ENCODE measurements around the gene IQCB1. TPM values are rescaled to one million over a fixed set of nuclear protein-coding genes. Genes with fewer than 3 reads are reported as not detected.
"Not testable (repeated sequence)": the region's sequence is repeated elsewhere in the genome, so short reads cannot be mapped to it uniquely, and the experiment has no call there.

Gene IQCB1
- total RNA-seq, 2 experiments from 2014 or later = 30.2 to 34.7 TPM

GRCh38 chr3:121794264-121794983 lies 40.4 kb downstream of the IQCB1 start:
- CTCF ChIA-PET = no interaction called here
- ATAC-seq (no peak), DNase-seq (no peak)
- Mint-ChIP-seq H3K36me3 (peaks cover 34% of the 10 kb centered on the region), H3K4me1 (peaks cover 1% of the 10 kb centered on the region), H3K9me3 (ENCODE audit: low read depth) (no peaks in the 10 kb centered on the region), H3K27ac (no peak overlapping the region), H3K27me3 (no peaks in the 10 kb centered on the region), H3K4me3 (no peak overlapping the region)

- Mint-ChIP-seq H3K9me3 (ENCODE audit: low read depth) (no peaks in the 10 kb centered on the region), H3K27me3 (no peaks in the 10 kb centered on the region), H3K4me3 (no peak overlapping the region), H3K27ac (no peak overlapping the region), H3K4me1 (peaks cover 1% of the 10 kb centered on the region), H3K36me3 (peaks cover 45% of the 10 kb centered on the region)
- CTCF ChIA-PET = no interaction called here
- DNase-seq (no peak), ATAC-seq (no peak)
Measured at GRCh38 chr3:121793078-121793477, 41.8 kb downstream of the IQCB1 start.

GRCh38 chr3:121786485-121786884 lies 48.4 kb downstream of the IQCB1 start:
- Mint-ChIP-seq H3K36me3 (peaks cover 52% of the 10 kb centered on the region), H3K9me3 (ENCODE audit: low read depth) (no peaks in the 10 kb centered on the region), H3K4me1 (no peaks in the 10 kb centered on the region), H3K4me3 (no peak overlapping the region), H3K27me3 (no peaks in the 10 kb centered on the region), H3K27ac (no peak overlapping the region)
- DNase-seq (no peak), ATAC-seq (no peak)
- CTCF ChIA-PET = interaction anchor here (1.3 kb wide), 1 partner anchor 20 kb away, joined by 3 read pairs; no protein-coding TSS in a partner anchor

GRCh38 chr3:121782784-121783183 lies 52.1 kb downstream of the IQCB1 start:
- CTCF ChIA-PET; DNase-seq; H3K4me3 Mint-ChIP-seq; H3K9me3 Mint-ChIP-seq (ENCODE audit: low read depth); H3K4me1 Mint-ChIP-seq; H3K27me3 Mint-ChIP-seq; H3K27ac Mint-ChIP-seq; ATAC-seq: not testable (repeated sequence)
- peaks cover 60% of the 10 kb centered on the region for H3K36me3 Mint-ChIP-seq

- Mint-ChIP-seq H3K9me3 (ENCODE audit: low read depth) (no peaks in the 10 kb centered on the region), H3K27me3 (no peaks in the 10 kb centered on the region), H3K4me1 (no peaks in the 10 kb centered on the region), H3K4me3 (no peak overlapping the region), H3K36me3 (peaks cover 64% of the 10 kb centered on the region), H3K27ac (no peak overlapping the region)
- CTCF ChIA-PET = no interaction called here
- ATAC-seq (no peak), DNase-seq (no peak)
Measured at GRCh38 chr3:121781611-121782010, 53.2 kb downstream of the IQCB1 start.

- H3K27ac Mint-ChIP-seq; H3K4me3 Mint-ChIP-seq; H3K4me1 Mint-ChIP-seq; ATAC-seq; H3K27me3 Mint-ChIP-seq; DNase-seq; H3K9me3 Mint-ChIP-seq (ENCODE audit: low read depth): not testable (repeated sequence)
- CTCF ChIA-PET = interaction anchor here (0.5 kb wide), 1 partner anchor 151 kb away, joined by 3 read pairs; no protein-coding TSS in a partner anchor
- H3K36me3 Mint-ChIP-seq = peaks cover 75% of the 10 kb centered on the region
Measured at GRCh38 chr3:121775095-121775494, 59.8 kb downstream of the IQCB1 start.

GRCh38 chr3:121769246-121769645 lies 65.6 kb downstream of the IQCB1 start:
- H3K4me1 Mint-ChIP-seq = no peaks in the 10 kb centered on the region
- no peaks in the 10 kb centered on the region for H3K9me3 Mint-ChIP-seq (ENCODE audit: low read depth)
- peaks cover 43% of the 10 kb centered on the region for H3K36me3 Mint-ChIP-seq
- ATAC-seq (no peak), DNase-seq (no peak)
- no peak overlapping the region for H3K4me3 Mint-ChIP-seq
- no peak overlapping the region for H3K27ac Mint-ChIP-seq
- CTCF ChIA-PET = no interaction called here
- no peaks in the 10 kb centered on the region for H3K27me3 Mint-ChIP-seq

- no peaks in the 10 kb centered on the region for H3K4me1 Mint-ChIP-seq
- CTCF ChIA-PET = no interaction called here
Measured at GRCh38 chr3:121768452-121768851, 66.4 kb downstream of the IQCB1 start.

GRCh38 chr3:121759541-121760202 lies 75.2 kb downstream of the IQCB1 start:
- CTCF ChIA-PET = no interaction called here
- ATAC-seq = no peak
- no peaks in the 10 kb centered on the region for H3K36me3 Mint-ChIP-seq
- no peaks in the 10 kb centered on the region for H3K9me3 Mint-ChIP-seq (ENCODE audit: low read depth)
- H3K4me3 Mint-ChIP-seq = no peak overlapping the region
- H3K27ac Mint-ChIP-seq = no peak overlapping the region
- no peaks in the 10 kb centered on the region for H3K4me1 Mint-ChIP-seq
- DNase-seq = no peak
- peaks cover 8% of the 10 kb centered on the region for H3K27me3 Mint-ChIP-seq

More at GRCh38 chr3:121768452-121768851, 66.4 kb downstream of the IQCB1 start:
- no peaks in the 10 kb centered on the region for H3K27me3 Mint-ChIP-seq
- peaks cover 35% of the 10 kb centered on the region for H3K36me3 Mint-ChIP-seq
- no peaks in the 10 kb centered on the region for H3K9me3 Mint-ChIP-seq (ENCODE audit: low read depth)
- no peak for ATAC-seq
- no peak overlapping the region for H3K4me3 Mint-ChIP-seq
- no peak overlapping the region for H3K27ac Mint-ChIP-seq
- no peak for DNase-seq

GRCh38 chr3:121758727-121759450 lies 76.0 kb downstream of the IQCB1 start:
- H3K4me3 Mint-ChIP-seq = no peak overlapping the region
- no peak overlapping the region for H3K27ac Mint-ChIP-seq
- peaks cover 9% of the 10 kb centered on the region for H3K27me3 Mint-ChIP-seq
- no peaks in the 10 kb centered on the region for H3K9me3 Mint-ChIP-seq (ENCODE audit: low read depth)
- H3K36me3 Mint-ChIP-seq = no peaks in the 10 kb centered on the region
- ATAC-seq (no peak), DNase-seq (no peak)
- CTCF ChIA-PET = no interaction called here
- H3K4me1 Mint-ChIP-seq = no peaks in the 10 kb centered on the region

- no peak overlapping the region for H3K27ac Mint-ChIP-seq
- CTCF ChIA-PET = no interaction called here
- no peak for ATAC-seq
- peaks cover 8% of the 10 kb centered on the region for H3K27me3 Mint-ChIP-seq
- no peak for DNase-seq
- H3K4me1 Mint-ChIP-seq = no peaks in the 10 kb centered on the region
- no peaks in the 10 kb centered on the region for H3K36me3 Mint-ChIP-seq
- no peak overlapping the region for H3K4me3 Mint-ChIP-seq
- H3K9me3 Mint-ChIP-seq (ENCODE audit: low read depth) = no peaks in the 10 kb centered on the region
Measured at GRCh38 chr3:121757812-121758545, 76.9 kb downstream of the IQCB1 start.

- H3K27ac Mint-ChIP-seq = no peak overlapping the region
- ATAC-seq (no peak), DNase-seq (no peak)
- H3K36me3 Mint-ChIP-seq = no peaks in the 10 kb centered on the region
- H3K9me3 Mint-ChIP-seq (ENCODE audit: low read depth) = no peaks in the 10 kb centered on the region
- CTCF ChIA-PET = interaction anchor here (0.8 kb wide), 1 partner anchor 104 kb away, joined by 3 read pairs; no protein-coding TSS in a partner anchor
- H3K4me3 Mint-ChIP-seq = no peak overlapping the region
- no peaks in the 10 kb centered on the region for H3K4me1 Mint-ChIP-seq
- H3K27me3 Mint-ChIP-seq = peaks cover 9% of the 10 kb centered on the region
Measured at GRCh38 chr3:121757087-121757811, 77.6 kb downstream of the IQCB1 start.

- CTCF ChIA-PET = no interaction called here
Measured at GRCh38 chr3:121752772-121753171, 82.1 kb downstream of the IQCB1 start.

More at GRCh38 chr3:121752772-121753171, 82.1 kb downstream of the IQCB1 start:
- no peaks in the 10 kb centered on the region for H3K9me3 Mint-ChIP-seq (ENCODE audit: low read depth)
- DNase-seq (no peak), ATAC-seq (no peak)
- no peak overlapping the region for H3K4me3 Mint-ChIP-seq
- H3K27me3 Mint-ChIP-seq = peaks cover 17% of the 10 kb centered on the region
- H3K4me1 Mint-ChIP-seq = peaks cover 5% of the 10 kb centered on the region
- H3K27ac Mint-ChIP-seq = no peak overlapping the region
- H3K36me3 Mint-ChIP-seq = no peaks in the 10 kb centered on the region
